NCI-H2196 treated with DMSO at 0.1 percent for 48 hours (cell line): ENCODE measurements around the gene GGA3.
"Not testable (repeated sequence)": the region's sequence is repeated elsewhere in the genome, so short reads cannot be mapped to it uniquely, and the experiment has no call there.

Experiments used
- DNase-seq: peaks from one replicate; lab custom pipeline; 2025; ENCODE audit not compliant: unreplicated experiment; lab: John Stamatoyannopoulos, UW

The GGA3 gene

DNA sequence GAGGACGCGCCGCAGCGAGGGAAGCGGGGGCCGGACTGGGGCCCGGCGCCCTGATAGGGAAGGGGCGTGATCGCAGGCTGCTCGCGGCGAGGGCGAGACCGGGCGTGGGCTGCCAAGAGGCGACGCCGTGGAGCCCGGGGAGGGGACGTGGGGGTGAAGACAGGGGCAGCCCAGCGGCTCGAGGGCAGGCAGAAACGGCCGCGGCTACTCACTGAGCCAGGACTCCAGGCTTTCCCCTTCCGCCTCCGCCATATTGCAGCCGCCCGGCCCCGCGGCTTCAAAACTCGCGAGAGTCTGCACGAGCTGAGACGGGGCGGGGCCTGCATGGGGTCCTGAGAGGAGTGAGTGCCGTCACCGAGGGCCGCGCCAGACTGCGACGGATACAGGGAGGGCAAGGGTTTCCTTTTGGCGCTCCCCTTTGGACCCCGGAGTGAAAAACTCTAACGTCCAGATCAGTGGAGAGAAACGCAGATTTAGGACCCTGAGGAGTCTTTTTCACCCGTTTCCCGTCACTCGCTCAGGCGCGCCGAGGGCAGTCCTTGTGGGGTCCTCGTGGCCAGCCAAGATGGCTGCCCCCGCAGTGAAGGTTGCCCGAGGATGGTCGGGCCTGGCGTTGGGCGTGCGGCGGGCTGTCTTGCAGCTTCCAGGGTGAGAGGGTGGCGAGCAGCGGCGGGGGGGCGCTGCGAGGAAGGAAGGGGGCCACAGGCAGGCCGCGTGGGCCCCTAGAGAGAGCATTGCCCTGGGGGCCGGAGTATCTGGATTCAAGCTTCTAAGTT is at the start of gene GGA3, which contains the start of gene MRPS7:
GGA3 (minus strand) TSS at position 271 of the 776 bp plus-strand sequence; CDS start at position 252, 19 bp downstream.
MRPS7 (plus strand) TSS at position 544 of the 776 bp plus-strand sequence; CDS start at position 566, 22 bp downstream.
- DNase-seq, result peak; percentile 78

DNA sequence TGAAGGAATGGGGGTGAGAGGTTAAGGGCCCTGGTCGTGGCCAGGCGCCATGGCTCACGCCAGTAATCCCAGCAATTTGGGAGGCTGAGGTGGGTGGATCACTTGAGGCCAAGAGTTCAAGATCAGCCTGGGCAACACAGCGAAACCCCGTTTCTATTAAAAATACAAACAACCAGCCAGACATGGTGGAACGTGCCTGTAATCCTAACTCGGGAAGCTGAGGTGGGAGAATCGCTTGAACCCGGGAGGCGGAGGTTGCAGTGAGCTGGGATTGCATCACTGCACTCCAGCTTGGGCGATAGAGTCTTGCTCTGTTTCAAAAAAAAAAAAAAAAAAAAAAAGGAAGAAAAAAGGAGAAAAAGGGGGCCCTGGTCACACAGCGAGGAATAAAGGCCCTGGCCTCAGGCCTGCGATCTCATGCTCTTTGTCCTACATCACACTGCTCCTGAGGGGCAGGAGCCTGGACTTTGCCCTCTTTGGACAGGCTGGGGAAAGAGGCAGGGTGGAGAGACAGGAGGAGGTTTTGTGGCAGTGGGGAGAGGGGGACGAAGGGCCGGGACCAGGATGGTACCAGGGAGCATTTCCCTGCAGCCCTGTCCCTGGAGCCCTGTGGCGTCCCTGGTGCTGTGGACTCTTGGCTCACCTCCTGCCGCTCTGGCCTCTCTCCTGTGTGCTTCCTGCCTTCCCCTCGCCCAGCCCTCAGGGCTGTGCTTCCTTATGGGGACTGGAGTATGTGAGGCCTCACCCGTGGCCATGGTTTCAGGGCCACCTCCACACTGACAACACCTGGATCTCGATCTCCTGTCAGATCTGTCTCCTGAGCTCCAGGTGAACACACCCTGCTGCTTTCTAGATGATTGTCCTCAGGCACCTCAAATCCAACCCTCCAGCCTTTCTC is 47.6 kb upstream of the GGA3 start:
- DNase-seq, result no peak

DNA sequence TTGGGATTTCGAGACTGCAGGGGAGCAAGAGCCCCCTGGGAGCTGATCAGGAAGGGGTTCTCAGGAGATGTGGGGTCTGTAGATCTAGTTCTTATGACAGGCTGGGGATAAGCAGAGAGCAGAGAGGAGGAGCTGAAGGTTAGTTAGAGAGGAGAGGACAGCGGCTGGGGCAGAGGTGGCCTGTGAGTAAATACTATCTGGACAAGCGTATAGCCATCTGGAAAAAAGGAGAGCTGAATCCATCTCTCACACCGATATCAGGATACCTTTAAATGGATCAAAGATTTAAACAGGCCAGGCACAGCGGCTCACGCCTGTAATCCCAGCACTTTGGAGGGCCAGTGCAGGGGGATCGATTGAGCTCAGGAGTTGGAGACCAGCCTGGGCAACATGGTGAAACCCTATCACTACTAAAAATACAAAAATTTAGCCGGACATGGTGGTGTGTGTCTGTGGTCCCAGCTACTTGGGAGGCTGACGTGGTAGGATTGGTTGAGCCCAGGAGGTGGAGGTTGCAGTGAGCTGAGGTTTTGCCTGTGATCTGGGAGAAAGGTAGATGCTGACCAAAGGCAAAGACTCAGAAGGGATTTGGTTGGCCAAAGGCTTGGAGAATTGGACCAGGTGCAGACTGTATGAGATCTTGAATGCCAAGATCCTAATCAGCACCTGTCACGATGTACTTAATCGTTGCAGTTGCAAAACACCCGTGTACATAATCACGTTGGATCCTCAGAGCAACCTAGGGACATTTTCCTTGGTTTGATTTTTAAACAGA is 46.7 kb upstream of the GGA3 start:
- DNase-seq, result no peak

DNA sequence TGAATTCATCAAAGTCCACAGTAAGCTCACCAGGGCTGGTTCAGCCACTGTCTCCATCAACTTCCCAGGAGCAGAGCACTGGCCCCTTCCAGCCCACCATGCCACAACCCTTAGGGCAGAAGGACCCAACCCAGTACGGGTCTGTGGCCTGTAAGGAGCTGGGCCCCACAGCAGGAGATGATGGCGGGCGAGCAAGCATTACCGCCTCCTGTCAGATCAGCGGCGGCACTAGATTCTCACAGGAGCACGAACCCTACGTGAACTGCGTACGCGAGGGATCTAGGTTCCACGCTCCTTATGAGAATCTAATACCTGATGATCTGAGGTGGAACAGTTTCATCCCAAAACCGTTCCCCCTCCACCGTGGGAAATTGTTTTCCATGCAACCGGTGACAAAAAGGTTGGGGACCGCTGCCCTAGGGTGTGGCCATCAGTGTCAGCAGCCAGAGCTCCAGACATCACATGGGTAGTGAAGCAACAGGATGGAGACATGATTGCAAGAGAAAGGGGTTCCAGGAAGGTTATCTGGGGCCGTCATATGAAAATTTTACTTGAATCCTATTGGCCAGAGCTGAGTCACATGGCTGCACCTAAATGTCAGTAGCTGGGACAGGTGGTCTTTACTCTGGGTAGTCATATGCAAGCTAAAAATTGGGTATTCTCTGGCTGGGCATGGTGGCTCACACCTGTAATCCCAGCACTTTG is 40.2 kb upstream of the GGA3 start:
- no peak for DNase-seq

GRCh38 chr17:75301049-75301448 is 39.6 kb upstream of the GGA3 start:
- DNase-seq, result no peak

DNA sequence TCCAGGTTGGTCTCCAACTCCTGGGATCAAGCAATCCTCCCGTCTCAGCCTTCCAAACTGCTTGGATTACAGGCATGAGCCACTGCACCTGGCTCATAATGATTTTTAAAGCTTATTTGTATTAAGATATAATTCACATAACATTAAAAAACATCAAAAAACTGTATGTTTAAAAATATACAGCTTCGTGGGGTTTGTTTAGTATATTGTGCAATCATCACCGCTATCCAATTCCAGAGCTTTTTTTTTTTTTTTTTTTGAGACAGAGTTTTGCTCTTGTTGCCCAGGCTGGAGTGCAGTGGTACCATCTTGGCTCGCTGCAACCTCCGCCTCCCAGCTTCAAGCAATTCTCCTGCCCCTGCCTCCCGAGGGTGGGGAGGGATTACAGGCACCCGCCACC is 38.9 kb upstream of the GGA3 start:
- DNase-seq, result no peak

GRCh38 chr17:75295201-75296158 is 34.1 kb upstream of the GGA3 start:
- DNase-seq, result no peak

DNA sequence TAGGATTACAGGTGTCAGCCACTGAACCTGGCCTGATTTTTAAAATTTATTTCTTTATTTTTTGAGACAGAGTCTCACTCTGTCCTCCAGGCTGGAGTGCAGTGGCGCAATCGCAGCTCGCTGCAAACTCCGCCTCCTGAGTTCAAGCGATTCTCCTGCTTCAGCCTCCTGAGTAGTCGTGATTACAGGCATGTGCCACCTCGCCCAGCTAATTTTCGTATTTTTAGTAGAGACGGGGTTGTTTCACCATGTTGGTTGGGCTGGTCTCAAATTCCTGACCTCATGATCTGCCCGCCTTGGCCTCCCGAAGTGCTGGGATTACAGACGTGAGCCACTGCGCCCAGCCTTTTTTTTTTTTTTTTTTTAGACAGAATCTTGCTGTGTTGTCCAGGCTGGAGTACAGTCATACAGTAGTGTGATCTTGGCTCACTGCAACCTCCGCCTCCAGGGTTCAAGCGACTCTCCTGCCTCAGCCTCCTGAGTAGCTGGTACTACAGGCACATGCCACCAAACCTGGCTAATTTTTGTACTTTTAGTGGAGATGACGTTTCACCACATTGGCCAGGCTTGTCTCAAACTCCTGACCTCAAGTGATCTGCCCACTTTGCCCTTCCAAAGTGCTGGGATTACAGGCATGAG is 31.5 kb upstream of the GGA3 start:
- DNase-seq, result not testable (repeated sequence)

DNA sequence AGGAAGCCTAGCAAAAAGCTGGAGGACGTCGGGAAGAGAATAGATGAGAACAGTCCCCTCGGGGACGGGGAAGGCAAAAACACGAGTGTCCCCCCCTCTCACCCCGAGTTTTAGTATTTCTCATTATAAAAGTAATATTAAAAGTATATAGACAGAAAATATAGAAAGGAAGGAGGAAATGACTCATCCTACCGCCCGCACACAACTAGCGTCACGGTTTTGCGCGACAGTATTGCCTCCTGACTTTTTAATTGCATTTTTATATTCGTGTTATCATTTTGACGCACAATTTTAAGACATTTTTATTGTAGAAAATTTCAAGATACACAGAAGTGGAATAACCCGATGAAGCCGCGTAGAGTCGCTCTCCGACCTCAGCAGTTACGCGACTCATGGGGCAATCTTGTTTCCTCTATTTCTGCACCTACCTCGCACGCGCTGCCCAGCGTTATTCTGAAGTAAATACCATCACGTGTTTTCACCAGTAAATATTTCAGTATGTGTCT is 28.5 kb upstream of the GGA3 start:
- DNase-seq, result peak; percentile 37

DNA sequence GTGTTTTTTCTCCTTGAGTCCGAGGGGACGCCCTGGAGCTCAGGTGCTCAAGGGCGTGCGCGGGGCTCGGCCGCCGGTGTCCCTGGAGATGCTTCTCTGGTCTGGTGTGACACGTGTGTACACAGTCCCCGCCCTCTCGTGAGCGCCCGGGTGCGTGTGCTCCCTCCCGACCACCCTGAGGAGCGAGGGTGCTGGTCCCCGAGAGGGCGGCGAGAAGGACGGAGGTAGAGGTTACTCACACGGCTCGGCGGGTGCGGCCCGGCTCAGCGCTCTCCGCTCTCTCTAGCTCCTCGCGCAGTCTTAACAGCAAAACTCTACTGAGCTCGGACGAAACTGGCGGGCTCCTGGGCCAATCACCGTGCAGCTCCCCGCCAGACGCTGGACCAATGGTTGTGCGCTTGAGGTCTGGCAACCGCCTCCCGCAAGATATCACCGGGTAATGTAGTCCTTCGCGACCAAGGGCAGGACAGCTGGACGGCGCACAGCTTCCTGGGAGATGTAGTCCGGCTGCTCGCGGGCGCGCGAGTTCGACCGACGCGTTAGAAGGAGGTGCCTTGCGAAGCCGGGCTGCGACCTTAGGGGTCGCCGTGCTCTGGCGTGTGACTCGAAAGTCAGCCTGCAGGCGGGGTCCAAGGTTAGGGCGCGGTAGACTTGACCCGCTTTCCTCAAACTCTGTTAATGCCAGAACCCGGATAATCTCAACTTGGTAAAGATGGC is 27.9 kb upstream of the GGA3 start, which contains the start of gene SLC25A19:
SLC25A19 (minus strand) TSS at position 319 of the 717 bp plus-strand sequence. CDS start 2,669 bp downstream, outside the sequence.
- peak; percentile 98 for DNase-seq

- peak; percentile 40 for DNase-seq
Observed at GRCh38 chr17:75288770-75289114, 27.3 kb upstream of the GGA3 start.

DNA sequence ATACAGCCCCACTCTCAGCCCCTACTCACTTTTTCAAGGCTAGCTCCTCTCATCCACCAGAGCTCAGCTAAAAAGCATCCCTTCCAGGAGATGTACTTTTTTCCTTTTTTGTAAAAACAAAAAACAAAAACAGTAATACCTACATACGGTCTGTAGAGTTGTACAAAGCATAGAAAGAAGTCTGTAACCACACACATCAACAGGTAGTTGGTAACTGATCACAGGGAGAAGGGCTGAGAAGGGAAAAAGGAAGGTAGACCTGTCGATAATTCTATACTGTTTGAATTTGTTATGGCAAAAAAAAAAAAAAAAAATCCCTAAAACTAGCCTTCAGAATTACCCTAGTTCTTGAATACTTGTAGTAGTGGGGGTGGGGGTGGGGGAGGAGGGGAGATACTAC is 27.0 kb upstream of the GGA3 start:
- no peak for DNase-seq

DNA sequence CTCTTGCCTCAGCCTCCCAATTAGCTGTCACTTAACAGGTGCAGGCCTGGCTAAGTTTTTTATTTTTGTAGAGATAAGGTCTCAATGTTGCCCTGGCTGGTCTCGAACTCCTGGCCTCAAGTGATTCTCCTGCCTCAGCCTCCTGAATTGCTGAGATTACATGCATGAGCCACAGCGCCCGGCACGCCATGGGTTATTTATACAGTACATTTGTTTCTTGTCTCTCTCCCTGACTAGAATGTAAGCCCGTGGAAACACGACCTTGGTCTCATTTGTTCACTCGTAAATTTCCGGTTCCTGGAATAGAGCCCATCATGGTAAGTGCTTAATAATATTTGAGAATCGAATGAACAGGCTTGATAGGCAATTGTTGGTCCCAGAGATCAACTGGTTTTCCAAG is 25.8 kb upstream of the GGA3 start:
- no peak for DNase-seq

GRCh38 chr17:75285123-75285522 is 23.7 kb upstream of the GGA3 start:
- DNase-seq, result no peak

DNA sequence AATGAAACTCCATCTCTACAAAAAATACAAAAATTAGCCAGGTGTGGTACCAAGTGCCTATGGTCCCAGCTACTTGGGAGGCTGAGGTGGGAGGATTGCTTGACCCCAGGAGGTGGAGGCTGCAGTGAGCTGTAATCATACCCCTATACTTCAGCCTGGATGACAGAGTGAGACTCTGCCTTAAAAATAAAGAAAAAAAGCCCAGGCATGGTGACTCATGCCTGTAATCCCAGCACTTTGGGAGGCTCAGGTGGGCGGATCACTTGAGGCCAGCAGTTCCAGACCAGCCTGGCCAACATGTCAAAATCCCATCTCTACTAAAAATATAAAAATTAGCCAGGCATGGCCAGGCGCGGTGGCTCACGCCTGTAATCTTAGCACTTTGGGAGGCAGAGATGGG is 18.8 kb upstream of the GGA3 start:
- DNase-seq, result not testable (repeated sequence)

- no peak for DNase-seq
Observed at GRCh38 chr17:75277664-75278071, 16.3 kb upstream of the GGA3 start.

- no peak for DNase-seq
Observed at GRCh38 chr17:75273977-75274708, 12.7 kb upstream of the GGA3 start.
